Heart right ventricle (tissue), 16 donors: ENCODE data around the gene RNPEPL1. TPM values are rescaled to one million over a fixed set of nuclear protein-coding genes. Genes with fewer than 3 reads are reported as not detected.

Experiments
- ATAC-seq, 8 donors: fragments of 200-7000 bp; cut with Tn5 transposase; one replicate each; pipeline ENCODE4 v1.9.1; 2020; ENCODE audit warnings: mild to moderate bottlenecking in 8 of 8, moderate library complexity in 8 of 8, moderate number of reproducible peaks in 1 of 8
- DNase-seq, 2 donors: peaks; one replicate each; pipeline ENCODE4 v3.0.0-alpha.2; 2020
- H3K27ac ChIP-seq, 10 donors: fragments of 200-600 bp; sonication (generic) in 2 of 10; one replicate each; pipeline versions ENCODE4 v1.5.0 to v1.8.0; 2020 to 2022; ENCODE audit warnings: mild to moderate bottlenecking in 3 of 10
- H3K27me3 ChIP-seq, 7 donors: fragments of 200-600 bp; one replicate each; pipeline ENCODE4 v1.8.0; 2021 to 2022; ENCODE audit warnings: mild to moderate bottlenecking in 2 of 7
- H3K36me3 ChIP-seq, 9 donors: fragments of 200-600 bp; sonication (generic) in 1 of 9; one replicate each; pipeline versions ENCODE4 v1.5.0 to v1.8.0; 2020 to 2022; ENCODE audit warnings: mild to moderate bottlenecking in 2 of 9
- H3K4me1 ChIP-seq, 9 donors: fragments of 200-600 bp; sonication (generic) in 1 of 9; one replicate each; pipeline versions ENCODE4 v1.5.0 to v1.8.0; 2020 to 2022; ENCODE audit warnings: mild to moderate bottlenecking in 4 of 9
- H3K4me3 ChIP-seq, 10 donors: fragments of 200-600 bp; sonication (generic) in 2 of 10; one replicate each; pipeline versions ENCODE4 v1.5.0 to v1.8.0; 2020 to 2022; ENCODE audit warnings: mild to moderate bottlenecking in 7 of 10, moderate library complexity in 2 of 10
- H3K9me3 ChIP-seq, 11 donors: fragments of 200-600 bp in 10 of 11; sonication (generic) in 2 of 11; one replicate each; pipeline versions ENCODE4 v1.5.0 to v1.8.0; 2013 to 2022; ENCODE audit warnings: mild to moderate bottlenecking in 2 of 11, control low read depth in 1 of 11, moderate library complexity in 1 of 11
- CTCF ChIP-seq, 9 donors: fragments of 200-600 bp; sonication (generic) in 2 of 9; IDR thresholded peaks; one replicate each; pipeline versions ENCODE4 v1.5.0 to v1.8.0; 2021 to 2022; ENCODE audit warnings: antibody characterized with exemption in 9 of 9, mild to moderate bottlenecking in 5 of 9, moderate library complexity in 1 of 9
- WGBS, 2 donors: extraction: QIAGEN DNeasy Blood & Tissue Kit; methylation state at CpG; one replicate each; pipeline ENCODE4 v1.1.7; 2013; ENCODE audit warnings: inconsistent platforms in 1 of 2; 5-methylcytosine and 5-hydroxymethylcytosine counted together
- intact Hi-C, 10 donors: fragments of 100-400 bp; cut with DNase I; formaldehyde crosslinking; loops; one replicate each; pipeline versions ENCODE4 v1.11.1 to v1.14.2; 2022
- polyA plus RNA-seq, 2 donors: library from polyadenylated mRNA; stranded (reverse); fragments of 200-250 nt; gene quantifications; one replicate each; pipeline ENCODE4 v1.2.3, GENCODE V29; 2013
- total RNA-seq, 10 donors: library from RNA; stranded (reverse); fragmentation: NEBNext Ultra II Directional in 3 of 10; extraction: Animal tissue kit (Norgen Biotek cat#: 25700) in 3 of 10; gene quantifications; one replicate each; pipeline versions ENCODE4 v1.2.1 to v1.2.4, GENCODE V29; 2021 to 2023
- donor health status: Arrhythmogenic right ventricular cardiomyopathy.
- donor health status: ischemic (EF 13 %, LVEDD 7.1; RV severe dilation, severe dysfunction).
- donor health status: healthy with polysubstance abuse.
- donor health status: DM: no; HTN: yes; CAD: no.
- donor health status: DM: no; HTN: no; CAD: no.
- donor health status: ischemic (EF 25% LVEDD 6.9; RV normal size, moderate dysfunction).
- donor health status: ischemic (EF 25% LVEDD 5.7; RV mildly dilated, moderate dysfunction).
- donor health status: healthy.
- donor health status: DM: yes; HTN: yes; CAD: no.
- donor health status: Ischemic cardiomyopathy.
- donor health status: ischemic (EF 35%, LVEDD 5.7; RV mildly dilated, moderate dysfunction).
- donor health status: nonischemic (EF 11% LVEDD 7.7; RV severe dilation, severe dysfunction).
- donor health status: DM: yes; HTN: yes; CAD: no.
- donor health status: PGD.
- donor health status: ischemic (EF 29% LVEDD 5.4; RV normal size, mild dysfunction).
- donor health status: nonischemic (EF 23%, LVEDD 6.1; RV moderate dilation, normal function).

Gene RNPEPL1
- total and polyA plus RNA-seq, 12 donors, result 62.8 to 247 (median 75.2) TPM

- H3K4me3 ChIP-seq, result no peak overlapping the region
- ATAC-seq (no peak), DNase-seq (no peak)
- no peak for TF ChIP-seq CTCF (IDR thresholded peaks at IDR 0.05)
- H3K36me3 ChIP-seq, result peaks cover 0 to 7% (median 0%) of the 10 kb centered on the region in 9 donors
- H3K27me3 ChIP-seq, result no peaks in the 10 kb centered on the region
- peak overlapping the region in 1 of 10 donors; percentile 75 for H3K27ac ChIP-seq
- H3K9me3 ChIP-seq, result peaks cover 0 to 6% (median 0%) of the 10 kb centered on the region in 11 donors
- WGBS, 2 donors, result 46 to 50% methylated on average over 35 to 37 of the region's 37 CpGs
- intact Hi-C loops, result no loop called here
- H3K4me1 ChIP-seq, result peaks cover 0 to 69% (median 0%) of the 10 kb centered on the region in 9 donors
Measured at GRCh38 chr2:240622531-240623235, 54.4 kb downstream of the RNPEPL1 start.

DNA sequence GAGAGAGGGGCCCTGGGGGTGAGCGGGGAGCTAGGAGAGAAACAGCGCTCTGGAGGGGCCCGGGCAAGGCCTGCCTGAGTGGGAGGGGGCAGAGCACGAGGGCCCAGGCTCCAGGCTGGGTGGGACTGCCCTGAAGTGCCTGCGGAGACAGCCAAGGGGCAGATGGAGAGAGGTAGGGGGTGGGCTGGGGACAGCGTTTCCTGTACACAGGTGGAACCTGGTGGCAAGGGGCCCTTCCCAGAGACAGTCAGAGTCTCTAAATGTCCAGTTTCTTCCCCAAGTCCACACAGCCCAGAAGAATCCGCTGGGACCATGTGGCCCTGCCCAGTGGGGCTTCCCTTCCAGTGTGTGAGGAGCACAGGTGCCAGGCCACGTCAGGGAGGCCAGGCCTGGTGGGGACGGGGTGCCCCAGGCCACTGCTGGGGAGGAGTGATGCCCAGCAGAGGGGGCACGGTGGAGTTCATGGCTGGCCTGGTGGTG is 55.3 kb downstream of the RNPEPL1 start:
- Histone ChIP-seq H3K36me3 (no peaks in the 10 kb centered on the region), H3K9me3 (no peaks in the 10 kb centered on the region), H3K4me3 (no peak overlapping the region), H3K27me3 (no peaks in the 10 kb centered on the region), H3K27ac (peak overlapping the region in 1 of 10 donors; percentile 75), H3K4me1 (peaks cover 0 to 69% (median 0%) of the 10 kb centered on the region in 9 donors)
- ATAC-seq, result no peak
- no peak for TF ChIP-seq CTCF (IDR thresholded peaks at IDR 0.05)
- no peak for DNase-seq
- intact Hi-C loops, result no loop called here
- 88 to 91% methylated on average over 10 of the region's 10 CpGs for WGBS, 2 donors

DNA sequence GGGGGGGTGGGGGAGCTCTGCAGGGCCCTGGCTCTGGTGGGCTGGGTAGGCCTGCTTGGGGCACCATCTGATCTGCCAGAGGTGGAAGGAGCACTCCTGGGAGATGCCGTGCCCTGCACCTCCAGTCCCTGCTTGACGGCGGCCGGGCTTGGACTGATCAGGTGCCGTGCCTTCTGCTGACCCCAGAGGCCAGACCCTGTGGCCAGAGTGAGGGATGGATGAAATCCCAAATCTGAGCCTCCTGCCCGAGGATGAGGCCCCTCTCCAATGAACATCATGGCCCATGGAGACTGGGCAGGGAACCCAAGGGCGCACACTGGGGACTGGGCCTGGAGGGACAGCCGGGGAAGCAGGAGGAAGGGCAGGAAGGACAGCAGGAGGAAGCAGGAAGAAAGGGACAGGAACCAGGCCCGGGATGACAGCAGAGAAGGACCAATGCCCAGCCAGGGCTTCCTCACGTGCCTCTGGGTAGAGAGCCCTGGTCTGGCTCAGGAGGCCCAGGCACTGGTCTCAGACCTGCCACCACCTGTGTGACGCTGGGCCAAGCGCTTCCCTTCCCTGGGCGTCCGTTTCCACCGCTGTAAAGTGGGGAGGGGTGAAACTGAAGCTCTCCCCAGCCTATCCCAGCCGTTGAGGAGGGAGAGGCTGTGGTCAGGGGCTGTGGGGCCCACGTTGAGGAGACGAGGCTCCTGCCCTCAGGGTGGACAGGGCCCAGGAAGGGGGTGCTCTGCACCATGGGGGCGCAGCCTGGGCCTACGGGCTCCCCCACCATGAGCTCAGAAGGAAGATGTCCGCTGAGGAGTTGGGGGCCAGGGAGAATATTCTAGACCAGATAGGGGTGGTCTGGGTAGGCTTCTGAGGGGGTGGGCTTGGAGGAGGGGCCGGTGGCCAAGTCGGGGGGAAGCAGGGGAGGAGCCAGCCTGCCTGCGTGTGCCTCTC is 56.0 kb downstream of the RNPEPL1 start:
- Histone ChIP-seq H3K4me1 (peaks cover 0 to 69% (median 0%) of the 10 kb centered on the region in 9 donors), H3K9me3 (no peaks in the 10 kb centered on the region), H3K27ac (peak overlapping the region in 1 of 10 donors; percentile 75), H3K27me3 (no peaks in the 10 kb centered on the region), H3K36me3 (no peaks in the 10 kb centered on the region), H3K4me3 (no peak overlapping the region)
- TF ChIP-seq CTCF (IDR thresholded peaks at IDR 0.05), result no peak
- 74 to 78% methylated on average over 24 of the region's 24 CpGs for WGBS, 2 donors
- ATAC-seq, result peak in 3 of 8 donors; percentile 18 to 28 (median 26)
- intact Hi-C loops, result no loop called here
- DNase-seq, result no peak

DNA sequence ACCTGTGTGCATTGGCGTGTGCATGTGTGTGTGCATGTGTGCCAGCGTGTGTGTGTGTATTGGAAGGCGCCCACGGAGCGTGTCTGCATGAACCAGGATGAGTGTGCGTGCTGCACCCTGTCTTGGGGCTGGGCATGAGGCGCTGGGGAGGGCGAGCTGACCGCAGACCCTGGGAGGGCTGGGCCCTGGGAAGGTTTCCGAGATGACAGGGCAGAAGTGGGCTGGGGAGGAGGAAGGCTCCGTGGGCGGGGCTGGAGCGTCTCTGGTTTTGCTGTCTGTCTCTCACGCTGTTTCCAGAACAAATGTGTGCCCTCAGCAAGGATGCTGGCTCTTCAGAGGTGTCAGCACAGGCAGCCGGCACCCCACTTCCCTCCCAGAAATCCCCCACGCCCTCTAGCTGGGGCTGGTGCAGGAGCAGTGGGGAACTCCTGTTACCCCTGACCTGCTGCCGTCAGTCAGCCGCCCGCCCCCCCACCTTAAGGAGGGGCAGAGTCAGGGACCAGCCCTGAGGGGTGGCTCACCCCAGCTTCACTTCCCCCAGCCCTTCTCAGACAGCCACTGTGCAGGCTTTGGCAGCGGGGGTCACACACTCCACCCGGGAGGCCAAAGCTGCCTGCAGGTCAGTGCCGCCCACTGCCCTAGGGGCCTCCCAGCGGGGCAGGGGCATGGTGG is 56.8 kb downstream of the RNPEPL1 start, which contains the start of gene GPR35:
Gene GPR35 (plus strand): TSS at position 531 of the 672 bp plus-strand sequence. CDS start 4,473 bp downstream, outside the sequence.
- peaks cover 0 to 64% (median 0%) of the 10 kb centered on the region in 9 donors for H3K4me1 ChIP-seq
- ATAC-seq (peak in 7 of 8 donors; percentile 21 to 44 (median 28)), DNase-seq (no peak)
- H3K9me3 ChIP-seq, result no peaks in the 10 kb centered on the region
- H3K4me3 ChIP-seq, result peak within 1 kb of the TSS in 1 of 10 donors; percentile 31
- intact Hi-C loops, result no loop called here
- 58 to 64% methylated on average over 23 of the region's 23 CpGs for WGBS, 2 donors
- H3K36me3 ChIP-seq, result peaks cover 0 to 3% (median 0%) of the 10 kb centered on the region in 9 donors
- no peaks in the 10 kb centered on the region for H3K27me3 ChIP-seq
- TF ChIP-seq CTCF (IDR thresholded peaks at IDR 0.05), result no peak
- H3K27ac ChIP-seq, result peak within 1 kb of the TSS in 1 of 10 donors; percentile 75
